HEK293 (cell line): ENCODE data around the gene IREB2.
A peak's percentile ranks its signal among the peaks of the same experiment; 100 is the strongest.

ENCODE experiments used
- AEBP2 ChIP-seq: fragments of 450-650 bp; formaldehyde crosslinking; IDR thresholded peaks from 2 replicates; pipeline ENCODE4 v1.5.1; 2016; ENCODE audit warnings: missing biosample characterization, missing genetic modification characterization, borderline replicate concordance
- GFI1B ChIP-seq: fragments of 450-650 bp; formaldehyde crosslinking; IDR thresholded peaks from 2 replicates; pipeline ENCODE4 v1.5.1; 2016; ENCODE audit warnings: missing biosample characterization, missing genetic modification characterization
- GLI2 ChIP-seq: fragments of 450-650 bp; formaldehyde crosslinking; IDR thresholded peaks from 2 replicates; pipeline ENCODE4; 2017; ENCODE audit warnings: missing biosample characterization, missing genetic modification characterization, low read depth, borderline replicate concordance
- OSR2 ChIP-seq: fragments of 450-650 bp; formaldehyde crosslinking; IDR thresholded peaks from 2 replicates; pipeline ENCODE4 v1.5.1; 2016; ENCODE audit warnings: missing biosample characterization, missing genetic modification characterization
- REST ChIP-seq: fragments of 450-650 bp; formaldehyde crosslinking; IDR thresholded peaks from 2 replicates; pipeline ENCODE4 v1.5.1; 2016; ENCODE audit warnings: missing biosample characterization, missing genetic modification characterization
- ZBTB8A ChIP-seq: fragments of 450-650 bp; formaldehyde crosslinking; IDR thresholded peaks from 2 replicates; pipeline ENCODE4 v1.5.1; 2016; ENCODE audit warnings: missing biosample characterization, missing genetic modification characterization
- ZNF140 ChIP-seq: fragments of 450-650 bp; formaldehyde crosslinking; IDR thresholded peaks from 2 replicates; pipeline ENCODE4 v1.5.1; 2016; ENCODE audit warnings: missing biosample characterization, missing genetic modification characterization
- ZNF19 ChIP-seq: fragments of 450-650 bp; formaldehyde crosslinking; IDR thresholded peaks from 2 replicates; pipeline ENCODE4; 2016; ENCODE audit warnings: missing biosample characterization, missing genetic modification characterization, low read depth
- ZNF214 ChIP-seq: fragments of 450-650 bp; formaldehyde crosslinking; IDR thresholded peaks from 2 replicates; pipeline ENCODE4 v1.5.1; 2017; ENCODE audit warnings: missing biosample characterization, mild to moderate bottlenecking, missing genetic modification characterization, borderline replicate concordance
- ZNF266 ChIP-seq: fragments of 450-650 bp; formaldehyde crosslinking; IDR thresholded peaks from 2 replicates; pipeline ENCODE4 v1.5.1; 2016; ENCODE audit warnings: missing biosample characterization, missing genetic modification characterization, low read depth
- ZNF394 ChIP-seq: fragments of 450-650 bp; formaldehyde crosslinking; IDR thresholded peaks from 2 replicates; pipeline ENCODE4 v1.5.1; 2016; ENCODE audit warnings: missing biosample characterization, missing genetic modification characterization, mild to moderate bottlenecking, moderate library complexity, borderline replicate concordance
- ZNF426 ChIP-seq: fragments of 450-650 bp; formaldehyde crosslinking; IDR thresholded peaks from 2 replicates; pipeline ENCODE4 v1.5.1; 2017; ENCODE audit warnings: missing biosample characterization, missing genetic modification characterization, mild to moderate bottlenecking, inconsistent platforms, moderate library complexity
- ZNF518A ChIP-seq: fragments of 450-650 bp; formaldehyde crosslinking; conservative IDR thresholded peaks from 2 replicates; pipeline ENCODE4 v1.5.1; 2016; ENCODE audit warnings: low read depth, missing biosample characterization, missing genetic modification characterization
- ZNF580 ChIP-seq: fragments of 450-650 bp; formaldehyde crosslinking; IDR thresholded peaks from 2 replicates; pipeline ENCODE4 v1.5.1; 2016; ENCODE audit warnings: missing biosample characterization, missing genetic modification characterization
- ZNF629 ChIP-seq: fragments of 450-650 bp; formaldehyde crosslinking; IDR thresholded peaks from 2 replicates; pipeline ENCODE4 v1.5.1; 2017; ENCODE audit warnings: missing biosample characterization, missing genetic modification characterization
- ZNF664 ChIP-seq: fragments of 450-650 bp; formaldehyde crosslinking; IDR thresholded peaks from 2 replicates; pipeline ENCODE4 v1.5.1; 2016; ENCODE audit warnings: missing biosample characterization, missing genetic modification characterization
- ZNF670 ChIP-seq: fragments of 450-650 bp; formaldehyde crosslinking; IDR thresholded peaks from 2 replicates; pipeline ENCODE4 v1.5.1; 2016; ENCODE audit warnings: missing biosample characterization, missing genetic modification characterization, low read depth
- ZNF704 ChIP-seq: fragments of 450-650 bp; formaldehyde crosslinking; IDR thresholded peaks from 2 replicates; pipeline ENCODE4 v1.5.1; 2016; ENCODE audit warnings: missing biosample characterization, missing genetic modification characterization
- ZNF791 ChIP-seq: fragments of 450-650 bp; formaldehyde crosslinking; IDR thresholded peaks from 2 replicates; pipeline ENCODE4 v1.5.1; 2016; ENCODE audit warnings: missing biosample characterization, missing genetic modification characterization
- TF ChIP-seq, protein P1 (sequence below): fragments of 450-650 bp; formaldehyde crosslinking; IDR thresholded peaks from 2 replicates; pipeline ENCODE4 v1.5.1; 2016; ENCODE audit warnings: missing biosample characterization, missing genetic modification characterization

IREB2 gene

DNA sequence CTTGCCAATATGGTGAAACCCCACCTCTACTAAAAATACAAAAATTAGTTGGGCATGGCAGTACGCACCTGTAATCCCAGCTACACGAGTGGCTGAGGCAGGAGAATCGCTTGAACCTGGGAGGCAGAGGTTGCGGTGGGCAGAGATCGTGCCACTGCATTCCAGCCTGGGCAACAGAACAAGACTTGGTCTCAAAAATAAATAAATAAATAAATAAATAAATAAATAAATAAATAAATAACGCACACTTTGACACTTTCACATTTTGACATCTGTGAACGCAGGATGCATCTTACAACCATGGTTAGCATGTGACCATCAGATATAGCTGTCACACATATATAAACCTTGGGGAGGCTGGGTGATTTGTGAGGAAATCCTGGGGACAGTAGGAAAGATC, 33.2 kb upstream of the IREB2 start (continued):
- TF ChIP-seq, protein P1, sequence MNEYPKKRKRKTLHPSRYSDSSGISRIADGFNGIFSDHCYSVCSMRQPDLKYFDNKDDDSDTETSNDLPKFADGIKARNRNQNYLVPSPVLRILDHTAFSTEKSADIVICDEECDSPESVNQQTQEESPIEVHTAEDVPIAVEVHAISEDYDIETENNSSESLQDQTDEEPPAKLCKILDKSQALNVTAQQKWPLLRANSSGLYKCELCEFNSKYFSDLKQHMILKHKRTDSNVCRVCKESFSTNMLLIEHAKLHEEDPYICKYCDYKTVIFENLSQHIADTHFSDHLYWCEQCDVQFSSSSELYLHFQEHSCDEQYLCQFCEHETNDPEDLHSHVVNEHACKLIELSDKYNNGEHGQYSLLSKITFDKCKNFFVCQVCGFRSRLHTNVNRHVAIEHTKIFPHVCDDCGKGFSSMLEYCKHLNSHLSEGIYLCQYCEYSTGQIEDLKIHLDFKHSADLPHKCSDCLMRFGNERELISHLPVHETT (tag by site-specific recombination), result peak; percentile 71; the same call in 1 of the 2 replicates
- TF ChIP-seq ZNF704 (tag by site-specific recombination) (peak; percentile 83), ZNF426 (tag by site-specific recombination) (peak; percentile 97), AEBP2 (tag by site-specific recombination) (peak; percentile 83; the same call in 1 of the 2 replicates), ZNF664 (peak; percentile 83), GLI2 (tag by site-specific recombination) (peak; percentile 80; the same call in 1 of the 2 replicates), ZNF518A (tag by site-specific recombination) (peak; percentile 97), ZNF140 (peak; percentile 97), ZNF214 (tag by site-specific recombination) (peak; percentile 28; the same call in 1 of the 2 replicates), ZNF394 (tag by site-specific recombination) (peak; percentile 97), GFI1B (tag by site-specific recombination) (peak; percentile 69; the same call in 1 of the 2 replicates), ZNF629 (tag by site-specific recombination) (peak; percentile 64), REST (tag by site-specific recombination) (peak; percentile 84), ZNF670 (tag by site-specific recombination) (0 out of 2 replicates have a peak, but pooled peaks have one; percentile 51), ZNF580 (tag by site-specific recombination) (peak; percentile 55; the same call in 1 of the 2 replicates), ZNF266 (tag by site-specific recombination) (peak; percentile 92), ZNF791 (tag by site-specific recombination) (peak; percentile 84), ZBTB8A (tag by site-specific recombination) (peak; percentile 86), OSR2 (tag by site-specific recombination) (peak; percentile 29; the same call in 1 of the 2 replicates), ZNF19 (tag by site-specific recombination) (peak; percentile 89)
- TF ChIP-seq, all 188 proteins: peak for 47; not testable (repeated sequence) for 141
